Uterus (tissue), 4 donors: ENCODE measurements around the gene USP21. TPM values are rescaled to one million over a fixed set of nuclear protein-coding genes. Genes with fewer than 3 reads are reported as not detected.

ENCODE experiments used
- DNase-seq, 2 donors: peaks; one replicate each; pipeline ENCODE4 v3.0.0-alpha.2; 2019 to 2020
- H3K27ac ChIP-seq, 2 donors: fragments of 200-600 bp; sonication (generic); 1 replicate in 1 of 2; 2 replicates in 1 of 2; pipeline ENCODE4 v1.5.1; 2016 to 2018
- H3K27me3 ChIP-seq, 2 donors: fragments of 200-600 bp; sonication (generic); one replicate each; pipeline ENCODE4 v1.5.1; 2018 to 2019; ENCODE audit warnings: control low read depth in 1 of 2
- H3K36me3 ChIP-seq, 2 donors: fragments of 200-600 bp; sonication (generic); one replicate each; pipeline ENCODE4 v1.5.1; 2019; ENCODE audit warnings: control low read depth in 1 of 2
- H3K4me1 ChIP-seq, 2 donors: fragments of 200-600 bp; sonication (generic); one replicate each; pipeline ENCODE4 v1.5.1; 2018 to 2019; ENCODE audit warnings: control low read depth in 1 of 2
- H3K4me3 ChIP-seq, 2 donors: fragments of 200-600 bp; sonication (generic); 1 replicate in 1 of 2; 2 replicates in 1 of 2; pipeline ENCODE4 v1.5.1; 2018 to 2019; ENCODE audit warnings: mild to moderate bottlenecking in 1 of 2
- H3K9me3 ChIP-seq, 2 donors: fragments of 200-600 bp; sonication (generic); one replicate each; pipeline ENCODE4 v1.5.1; 2019; ENCODE audit warnings: control low read depth in 1 of 2
- POLR2A ChIP-seq, 2 donors: fragments of 450-650 bp; IDR thresholded peaks; one replicate each; pipeline ENCODE4 v1.6.1; 2016; ENCODE audit warnings: antibody characterized with exemption in 2 of 2, mild to moderate bottlenecking in 1 of 2, moderate library complexity in 1 of 2
- intact Hi-C: fragments of 100-400 bp; cut with DNase I; formaldehyde crosslinking; loops from one replicate; pipeline ENCODE4 v1.15.1; 2023; ENCODE audit warnings: low total_unique reads
- total RNA-seq, 4 donors: library from RNA; depleted of rRNA in 3 of 4; stranded (reverse); fragments of >200 nt in 3 of 4; gene quantifications; one replicate each; pipeline versions ENCODE4 v1.1.0 to v1.2.4, GENCODE V29; 2014 to 2023
- TF ChIP-seq, protein P1 (sequence below), 4 experiments: fragments of 200-600 bp in 2 of 4; fragments of 450-650 bp in 2 of 4; sonication (generic) in 2 of 4; IDR thresholded peaks; one replicate each; pipeline ENCODE4 v1.5.1; 2016 to 2019; ENCODE audit warnings: antibody characterized with exemption in 4 of 4, mild to moderate bottlenecking in 2 of 4, moderate library complexity in 1 of 4
- donor health status: DM: yes; HTN: yes; CAD: no.

USP21 gene
- total RNA-seq, 4 donors from 2014 or later: 4.1 to 38.1 (median 29.9) TPM

GRCh38 chr1:161164901-161165610 lies 5.8 kb downstream of the USP21 start:
- TF ChIP-seq, protein P1, sequence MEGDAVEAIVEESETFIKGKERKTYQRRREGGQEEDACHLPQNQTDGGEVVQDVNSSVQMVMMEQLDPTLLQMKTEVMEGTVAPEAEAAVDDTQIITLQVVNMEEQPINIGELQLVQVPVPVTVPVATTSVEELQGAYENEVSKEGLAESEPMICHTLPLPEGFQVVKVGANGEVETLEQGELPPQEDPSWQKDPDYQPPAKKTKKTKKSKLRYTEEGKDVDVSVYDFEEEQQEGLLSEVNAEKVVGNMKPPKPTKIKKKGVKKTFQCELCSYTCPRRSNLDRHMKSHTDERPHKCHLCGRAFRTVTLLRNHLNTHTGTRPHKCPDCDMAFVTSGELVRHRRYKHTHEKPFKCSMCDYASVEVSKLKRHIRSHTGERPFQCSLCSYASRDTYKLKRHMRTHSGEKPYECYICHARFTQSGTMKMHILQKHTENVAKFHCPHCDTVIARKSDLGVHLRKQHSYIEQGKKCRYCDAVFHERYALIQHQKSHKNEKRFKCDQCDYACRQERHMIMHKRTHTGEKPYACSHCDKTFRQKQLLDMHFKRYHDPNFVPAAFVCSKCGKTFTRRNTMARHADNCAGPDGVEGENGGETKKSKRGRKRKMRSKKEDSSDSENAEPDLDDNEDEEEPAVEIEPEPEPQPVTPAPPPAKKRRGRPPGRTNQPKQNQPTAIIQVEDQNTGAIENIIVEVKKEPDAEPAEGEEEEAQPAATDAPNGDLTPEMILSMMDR (IDR thresholded peaks at IDR 0.05): no peak
- TF ChIP-seq POLR2A (IDR thresholded peaks at IDR 0.05): no peak
- Histone ChIP-seq H3K27ac (peak overlapping the region; percentile 82 to 90), H3K27me3 (no peaks in the 10 kb centered on the region), H3K36me3 (no peaks in the 10 kb centered on the region), H3K4me3 (peak overlapping the region; percentile 51 to 66), H3K4me1 (peaks cover 0 to 8% of the 10 kb centered on the region in 2 donors), H3K9me3 (no peaks in the 10 kb centered on the region)
- intact Hi-C loops: no loop called here
- no peak for DNase-seq

- intact Hi-C loops: no loop called here
- H3K4me1 ChIP-seq: peaks cover 0 to 8% of the 10 kb centered on the region in 2 donors
- no peaks in the 10 kb centered on the region for H3K36me3 ChIP-seq
- peak; percentile 93 to 97 for DNase-seq
- no peaks in the 10 kb centered on the region for H3K27me3 ChIP-seq
- no peaks in the 10 kb centered on the region for H3K9me3 ChIP-seq
- H3K4me3 ChIP-seq: peak within 1 kb of the TSS; percentile 51 to 66
- peak within 1 kb of the TSS; percentile 82 to 90 for H3K27ac ChIP-seq
- peak; percentile 22 to 58 for TF ChIP-seq POLR2A (IDR thresholded peaks at IDR 0.05)
- TF ChIP-seq, protein P1 (IDR thresholded peaks at IDR 0.05): peak; percentile 17 to 35 (median 34)
Measured at GRCh38 chr1:161165742-161166668, 6.7 kb downstream of the USP21 start, which contains the start of gene PPOX. PPOX (plus strand) TSS chr1:161166426; CDS start chr1:161166848, 422 bp downstream.

DNA sequence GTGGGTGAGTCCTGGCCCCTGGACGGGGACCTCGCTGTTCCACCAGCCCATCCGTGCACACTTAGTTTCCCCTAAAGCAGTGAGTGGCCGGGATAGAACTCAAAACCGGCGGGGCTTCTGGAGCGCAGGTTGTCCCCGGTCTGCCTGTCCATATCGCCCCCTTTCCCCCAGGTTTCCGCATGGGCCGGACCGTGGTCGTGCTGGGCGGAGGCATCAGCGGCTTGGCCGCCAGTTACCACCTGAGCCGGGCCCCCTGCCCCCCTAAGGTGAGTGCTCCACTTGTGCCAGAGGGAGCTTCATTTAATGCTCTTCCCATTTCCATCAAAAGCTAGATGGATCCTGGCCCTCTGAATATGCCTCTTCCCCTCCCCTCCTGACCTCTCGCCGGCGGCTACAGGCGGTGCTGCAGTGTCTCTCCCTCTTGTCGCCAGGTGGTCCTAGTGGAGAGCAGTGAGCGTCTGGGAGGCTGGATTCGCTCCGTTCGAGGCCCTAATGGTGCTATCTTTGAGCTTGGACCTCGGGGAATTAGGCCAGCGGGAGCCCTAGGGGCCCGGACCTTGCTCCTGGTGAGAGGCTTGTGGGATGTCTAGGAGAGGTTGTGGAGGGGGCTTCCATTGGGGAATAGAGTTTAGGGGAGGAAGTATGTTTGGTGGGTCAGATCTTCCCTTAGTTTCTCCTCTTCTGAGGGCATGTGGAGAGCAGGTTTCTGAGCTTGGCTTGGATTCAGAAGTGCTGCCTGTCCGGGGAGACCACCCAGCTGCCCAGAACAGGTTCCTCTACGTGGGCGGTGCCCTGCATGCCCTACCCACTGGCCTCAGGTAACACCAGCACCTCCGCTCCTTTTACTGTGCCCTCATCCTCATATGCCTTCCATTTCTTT lies 7.6 kb downstream of the USP21 start:
- TF ChIP-seq, protein P1 (IDR thresholded peaks at IDR 0.05): no peak
- TF ChIP-seq POLR2A (IDR thresholded peaks at IDR 0.05): no peak
- Histone ChIP-seq H3K4me1 (peaks cover 0 to 4% of the 10 kb centered on the region in 2 donors), H3K36me3 (no peaks in the 10 kb centered on the region), H3K4me3 (peak overlapping the region; percentile 51 to 66), H3K9me3 (no peaks in the 10 kb centered on the region), H3K27me3 (no peaks in the 10 kb centered on the region), H3K27ac (peak overlapping the region; percentile 72 to 90)
- intact Hi-C loops: no loop called here
- DNase-seq: no peak

- TF ChIP-seq, protein P1 (IDR thresholded peaks at IDR 0.05): no peak
- TF ChIP-seq POLR2A (IDR thresholded peaks at IDR 0.05): no peak
- peaks cover 0 to 12% of the 10 kb centered on the region in 2 donors for H3K4me1 ChIP-seq
- no peaks in the 10 kb centered on the region for H3K27me3 ChIP-seq
- no peaks in the 10 kb centered on the region for H3K9me3 ChIP-seq
- no peak for DNase-seq
- intact Hi-C loops: no loop called here
- no peaks in the 10 kb centered on the region for H3K36me3 ChIP-seq
- no peak overlapping the region for H3K27ac ChIP-seq
- no peak overlapping the region for H3K4me3 ChIP-seq
Measured at GRCh38 chr1:161168906-161169305, 9.6 kb downstream of the USP21 start.
